K562 (cell line): ENCODE measurements around the gene TOM1L1.

Source experiments
- ARID2 ChIP-seq: fragments of 450-650 bp; IDR thresholded peaks from 2 replicates; pipeline ENCODE4 v1.6.1; 2017; ENCODE audit warnings: antibody characterized with exemption, mild to moderate bottlenecking
- ARID3A ChIP-seq: IDR thresholded peaks from 2 replicates; pipeline ENCODE4 v1.6.1; 2012; ENCODE audit warnings: low read depth, low read length, improper control_type of control experiment, borderline replicate concordance
- CTCF ChIP-seq, 3 experiments: IDR thresholded peaks in 2 of 3; conservative IDR thresholded peaks in 1 of 3; 2 replicates each; pipeline ENCODE4 v1.5.1; 2011 to 2012; ENCODE audit warnings: low read length in 3 of 3, mild to moderate bottlenecking in 3 of 3, control low read depth in 2 of 3, improper control_type of control experiment in 1 of 3, inconsistent platforms in 1 of 3, low read depth in 1 of 3, mixed read lengths in 1 of 3, moderate library complexity in 1 of 3; ENCODE audit not compliant: insufficient read depth in 2 of 3
- TCF7L2 ChIP-seq: fragments of 150-350 bp; IDR thresholded peaks from 2 replicates; pipeline ENCODE4 v1.6.1; 2016; ENCODE audit warnings: low read depth, mild to moderate bottlenecking, low read length, moderate library complexity
- TEAD1 ChIP-seq, 2 experiments: fragments of 450-650 bp in 1 of 2; sonication (generic) in 1 of 2; formaldehyde crosslinking; IDR thresholded peaks; 2 replicates each; pipeline versions ENCODE4 v1.4.0 to v1.8.0; 2020 to 2022; ENCODE audit warnings: mild to moderate bottlenecking in 2 of 2, missing genetic modification reagents in 1 of 2

- TF ChIP-seq ARID2 (no peak), TCF7L2 (no peak), TEAD1 (CRISPR knock-in tag; IDR thresholded peaks at IDR 0.05) (no peak), CTCF (IDR thresholded peaks at IDR 0.05 in 2 of 3, conservative IDR thresholded peaks at IDR 0.05 in 1 of 3; ENCODE audit: insufficient read depth in 2 of 3, low read depth in 1 of 3, low read length in 3 of 3) (no peak), ARID3A (no peak)
Measured at GRCh38 chr17:54945231-54945630, 44.6 kb downstream of the TOM1L1 start.
